Spleen (tissue), 7 donors: ENCODE measurements around the gene CT45A9.

Experiments
- POLR2A ChIP-seq, 3 donors: fragments of 450-650 bp; IDR thresholded peaks; one replicate each; pipeline ENCODE4 v1.5.1; 2017; ENCODE audit warnings: antibody characterized with exemption in 3 of 3, mild to moderate bottlenecking in 1 of 3
- POLR2AphosphoS5 ChIP-seq, 3 donors: sonication (generic); formaldehyde crosslinking; IDR thresholded peaks; one replicate each; pipeline ENCODE4 v1.5.1; 2017; ENCODE audit warnings: antibody characterized with exemption in 3 of 3
- TF ChIP-seq, protein P1 (sequence below), 11 experiments: fragments of 200-600 bp in 7 of 11; fragments of 450-650 bp in 4 of 11; sonication (generic) in 4 of 11; IDR thresholded peaks in 8 of 11; conservative IDR thresholded peaks in 3 of 11; 1 replicate in 7 of 11; 2 replicates in 4 of 11; pipeline versions ENCODE4 v1.4.0 to v1.8.0; 2016 to 2021; ENCODE audit warnings: antibody characterized with exemption in 11 of 11, inconsistent platforms in 4 of 11, mild to moderate bottlenecking in 1 of 11
- donor health status: DM: no; HTN: no; CAD: no; lungs with moderate emphysema.
- donor health status: DM: no; HTN: no; CAD: no.
- donor health status: DM: no; HTN: no; CAD: no.

DNA sequence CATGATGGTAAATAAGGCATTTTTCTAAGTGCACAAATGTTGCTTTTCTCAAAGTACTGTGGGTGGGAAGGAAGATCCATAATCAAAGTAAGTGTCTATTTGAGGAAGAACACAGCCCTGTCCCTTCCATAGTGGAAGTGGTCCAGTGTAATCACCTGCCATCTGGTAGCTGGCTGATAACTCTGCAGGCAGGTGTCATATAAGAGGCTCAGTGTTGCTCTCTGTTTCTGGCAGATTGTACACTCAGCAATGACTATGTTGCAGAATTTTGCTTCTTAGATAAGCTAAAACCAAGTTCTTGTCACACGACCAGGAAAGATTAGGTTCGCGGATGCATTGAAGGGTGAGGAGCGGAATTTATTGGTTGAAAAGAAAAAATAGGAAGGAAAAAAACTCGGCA is 42.8 kb upstream of the CT45A9 start:
- no peak for TF ChIP-seq POLR2A (IDR thresholded peaks at IDR 0.05)
- TF ChIP-seq, protein P1, sequence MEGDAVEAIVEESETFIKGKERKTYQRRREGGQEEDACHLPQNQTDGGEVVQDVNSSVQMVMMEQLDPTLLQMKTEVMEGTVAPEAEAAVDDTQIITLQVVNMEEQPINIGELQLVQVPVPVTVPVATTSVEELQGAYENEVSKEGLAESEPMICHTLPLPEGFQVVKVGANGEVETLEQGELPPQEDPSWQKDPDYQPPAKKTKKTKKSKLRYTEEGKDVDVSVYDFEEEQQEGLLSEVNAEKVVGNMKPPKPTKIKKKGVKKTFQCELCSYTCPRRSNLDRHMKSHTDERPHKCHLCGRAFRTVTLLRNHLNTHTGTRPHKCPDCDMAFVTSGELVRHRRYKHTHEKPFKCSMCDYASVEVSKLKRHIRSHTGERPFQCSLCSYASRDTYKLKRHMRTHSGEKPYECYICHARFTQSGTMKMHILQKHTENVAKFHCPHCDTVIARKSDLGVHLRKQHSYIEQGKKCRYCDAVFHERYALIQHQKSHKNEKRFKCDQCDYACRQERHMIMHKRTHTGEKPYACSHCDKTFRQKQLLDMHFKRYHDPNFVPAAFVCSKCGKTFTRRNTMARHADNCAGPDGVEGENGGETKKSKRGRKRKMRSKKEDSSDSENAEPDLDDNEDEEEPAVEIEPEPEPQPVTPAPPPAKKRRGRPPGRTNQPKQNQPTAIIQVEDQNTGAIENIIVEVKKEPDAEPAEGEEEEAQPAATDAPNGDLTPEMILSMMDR (IDR thresholded peaks at IDR 0.05 in 8 of 11, conservative IDR thresholded peaks at IDR 0.05 in 3 of 11) = no peak
- TF ChIP-seq POLR2AphosphoS5 (IDR thresholded peaks at IDR 0.05) = no peak
